Measurements from ENCODE around the gene BSX. TPM values are rescaled to one million over a fixed set of nuclear protein-coding genes. Genes with fewer than 3 reads are reported as not detected.

Gene BSX
- total and polyA plus RNA-seq, 10 donors = not detected

- Histone ChIP-seq H3K4me3 (no peak overlapping the region), H3K27me3 (replicated peaks in 1 of 7) (peaks cover 0 to 73% (median 4%) of the 10 kb centered on the region in 7 donors), H3K4me1 (no peaks in the 10 kb centered on the region), H3K27ac (no peak overlapping the region), H3K36me3 (no peaks in the 10 kb centered on the region), H3K9me3 (no peaks in the 10 kb centered on the region)
- DNase-seq = no peak
- no peak for TF ChIP-seq POLR2A (IDR thresholded peaks at IDR 0.05)
- TF ChIP-seq POLR2AphosphoS5 (IDR thresholded peaks at IDR 0.05) = no peak
- TF ChIP-seq CTCF (IDR thresholded peaks at IDR 0.05 in 8 of 11, conservative IDR thresholded peaks at IDR 0.05 in 3 of 11) = no peak
- 54 to 63% (median 56%) methylated on average over 3 of the region's 3 CpGs for WGBS, 5 donors
- intact Hi-C loops (cut with DNase I; ENCODE audit: low total_unique reads) = no loop called here
These were observed 13.9 kb upstream of the BSX start for GRCh38 chr11:122995526-122995925.

DNA sequence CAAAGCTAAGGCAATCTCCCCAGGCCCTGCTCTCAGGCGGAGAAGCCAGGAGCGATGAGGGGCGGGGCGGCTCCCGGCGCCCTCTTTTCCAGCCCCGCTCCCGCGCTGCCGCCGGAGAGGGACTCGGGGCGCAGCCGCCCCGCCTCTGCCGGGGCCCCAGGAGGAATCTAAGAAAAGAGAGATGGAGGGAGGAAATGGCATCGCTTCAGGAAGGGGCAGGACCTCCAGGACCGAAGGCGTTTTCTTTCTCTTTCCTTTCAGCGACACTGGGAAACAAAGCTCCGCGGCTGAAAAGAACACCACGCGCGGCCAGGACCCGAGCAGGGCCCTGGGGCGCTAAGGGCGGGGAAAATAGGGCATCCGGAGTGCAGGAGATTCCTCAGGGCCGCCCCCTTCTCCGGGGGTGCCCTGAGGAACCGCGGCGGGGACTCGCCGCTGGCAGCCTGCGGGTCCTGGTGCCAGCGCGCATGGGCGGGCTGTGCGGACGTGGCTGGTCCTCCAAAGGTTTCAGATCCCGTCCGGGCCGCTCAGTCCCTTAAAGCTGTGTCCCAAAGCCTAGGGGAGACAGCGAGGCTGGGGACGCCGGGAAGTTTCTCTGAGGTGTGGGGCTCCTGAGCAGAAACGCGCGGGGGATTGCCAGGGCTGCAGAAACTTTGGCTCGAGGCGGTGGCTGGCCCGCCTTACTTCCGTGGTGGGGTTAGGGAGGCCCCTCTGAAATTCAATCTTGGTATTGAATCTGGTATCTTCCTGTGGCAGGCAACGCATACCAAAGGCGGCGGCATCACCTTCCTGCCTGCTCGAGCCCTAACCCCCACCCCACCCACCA lies 2.8 kb upstream of the BSX start:
- TF ChIP-seq CTCF (IDR thresholded peaks at IDR 0.05 in 8 of 11, conservative IDR thresholded peaks at IDR 0.05 in 3 of 11) (no peak), POLR2AphosphoS5 (IDR thresholded peaks at IDR 0.05) (peak in 1 of 3 donors; percentile 19), POLR2A (IDR thresholded peaks at IDR 0.05) (no peak)
- Histone ChIP-seq H3K4me1 (peaks cover 7 to 31% (median 19%) of the 10 kb centered on the region in 6 donors), H3K4me3 (peak overlapping the region; percentile 52 to 72 (median 60)), H3K9me3 (no peaks in the 10 kb centered on the region), H3K27me3 (replicated peaks in 1 of 7) (peaks cover 5 to 93% (median 77%) of the 10 kb centered on the region in 7 donors), H3K36me3 (no peaks in the 10 kb centered on the region), H3K27ac (no peak overlapping the region)
- no peak for DNase-seq
- intact Hi-C loops (cut with DNase I; ENCODE audit: low total_unique reads) = no loop called here
- 1% methylated on average over 47 to 59 of the region's 59 CpGs for WGBS, 5 donors

DNA sequence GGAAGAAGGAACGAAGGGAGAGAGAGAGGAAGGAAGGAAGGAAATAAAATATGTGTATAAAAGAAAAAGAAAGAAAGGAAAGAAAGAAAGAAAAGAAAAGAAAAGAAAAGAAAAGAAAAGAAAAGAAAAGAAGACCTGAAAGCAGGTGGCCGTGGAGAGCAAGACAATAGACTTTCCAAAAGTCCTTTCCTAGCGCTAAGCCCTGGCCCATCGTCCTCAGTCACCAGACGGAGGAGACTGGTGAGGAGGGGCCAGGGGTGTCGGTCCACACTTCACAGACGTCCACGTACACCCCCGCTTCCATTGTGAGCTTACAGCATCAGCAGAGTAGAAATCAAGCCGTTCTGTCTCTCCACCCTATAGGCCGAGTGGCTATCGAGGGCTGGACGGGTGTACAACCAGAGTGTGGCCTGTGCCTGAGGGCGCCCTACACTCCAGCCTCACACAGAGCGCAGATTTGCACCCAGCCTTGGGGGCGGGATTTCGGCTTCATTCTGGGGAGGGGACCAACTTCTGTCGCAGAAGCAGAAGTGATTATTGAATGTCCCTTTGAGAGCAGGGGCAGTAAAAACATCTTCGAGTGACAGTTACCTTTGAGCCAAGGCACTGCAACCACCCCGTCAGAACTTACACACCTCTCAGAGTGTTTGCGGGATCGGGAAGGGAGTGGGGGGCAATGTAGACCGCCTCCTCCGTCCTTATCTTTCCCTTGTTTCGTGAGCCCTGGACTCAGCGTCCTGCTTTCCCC lies 2.0 kb upstream of the BSX start:
- H3K36me3 ChIP-seq = no peaks in the 10 kb centered on the region
- peak overlapping the region; percentile 52 to 72 (median 60) for H3K4me3 ChIP-seq
- WGBS, 5 donors = 9 to 14% (median 9%) methylated on average over 23 to 26 of the region's 26 CpGs
- H3K27ac ChIP-seq = no peak overlapping the region
- intact Hi-C loops (cut with DNase I; ENCODE audit: low total_unique reads) = no loop called here
- no peaks in the 10 kb centered on the region for H3K9me3 ChIP-seq
- TF ChIP-seq POLR2A (IDR thresholded peaks at IDR 0.05) (no peak), CTCF (IDR thresholded peaks at IDR 0.05 in 8 of 11, conservative IDR thresholded peaks at IDR 0.05 in 3 of 11) (no peak), POLR2AphosphoS5 (IDR thresholded peaks at IDR 0.05) (no peak)
- H3K4me1 ChIP-seq = peaks cover 7 to 36% (median 20%) of the 10 kb centered on the region in 6 donors
- no peak for DNase-seq
- H3K27me3 ChIP-seq (replicated peaks in 1 of 7) = peaks cover 5 to 100% (median 85%) of the 10 kb centered on the region in 7 donors

All from spleen (tissue), 11 donors.